SK-N-SH (cell line): ENCODE results near the gene MYO9A. TPM values are rescaled to one million over a fixed set of nuclear protein-coding genes. Genes with fewer than 3 reads are reported as not detected.

Experiments
- CTCF ChIA-PET: fragments of 300-600, 350-600 bp; formaldehyde crosslinking; extraction: SDS; loops from one replicate; lab custom pipeline; 2021; lab: Yijun Ruan, JAX
- POLR2A ChIA-PET: fragments of 350-600 bp; sonication (Branson Sonifier 250); formaldehyde crosslinking; extraction: SDS; loops from one replicate; lab custom pipeline; 2020; ENCODE audit warnings: antibody characterized with exemption, inconsistent platforms; lab: Yijun Ruan, JAX
- DNase-seq: peaks from one replicate; pipeline ENCODE4 v3.0.0; 2012
- H2AFZ ChIP-seq: fragments of 200-600 bp; sonication (generic); 2 replicates; pipeline ENCODE4 v1.8.1; 2016; ENCODE audit warnings: antibody characterized with exemption, mild to moderate bottlenecking, low read depth
- H3F3A ChIP-seq: fragments of 200-600 bp; sonication (generic); replicated peaks from 2 replicates; pipeline ENCODE3; 2016; ENCODE audit warnings: antibody characterized with exemption, mild to moderate bottlenecking; ENCODE audit not compliant: insufficient read depth
- H3K27ac ChIP-seq, 2 experiments: fragments of 200-500 bp in 1 of 2; fragments of 200-600 bp in 1 of 2; sonication (Bioruptor generic) in 1 of 2; sonication (generic), shearing (Covaris generic) in 1 of 2; 2 replicates each; pipeline versions ENCODE4 v1.5.1 to v1.6.1; 2014 to 2016; ENCODE audit warnings: low read depth in 2 of 2, inconsistent platforms in 1 of 2, low read length in 1 of 2, mild to moderate bottlenecking in 1 of 2, mixed read lengths in 1 of 2
- H3K27me3 ChIP-seq: fragments of 200-600 bp; sonication (generic), shearing (Covaris generic); 2 replicates; pipeline ENCODE4 v1.6.1; 2016; ENCODE audit warnings: mixed run types; ENCODE audit not compliant: insufficient read depth
- H3K36me3 ChIP-seq, 2 experiments: fragments of 200-500 bp in 1 of 2; fragments of 200-600 bp in 1 of 2; sonication (Bioruptor generic) in 1 of 2; sonication (generic) in 1 of 2; replicated peaks in 1 of 2; 2 replicates each; pipeline versions ENCODE3 to v1.5.1; 2014 to 2016; ENCODE audit warnings: low read length in 1 of 2, mild to moderate bottlenecking in 1 of 2; ENCODE audit not compliant: insufficient read depth in 2 of 2, control insufficient read depth in 1 of 2
- H3K4me1 ChIP-seq, 2 experiments: fragments of 200-500 bp in 1 of 2; fragments of 200-600 bp in 1 of 2; sonication (Bioruptor generic) in 1 of 2; sonication (generic), shearing (Covaris generic) in 1 of 2; 2 replicates each; pipeline versions ENCODE4 v1.5.1 to v1.6.1; 2014 to 2016; ENCODE audit warnings: low read depth in 1 of 2, low read length in 1 of 2, mixed run types in 1 of 2; ENCODE audit not compliant: insufficient read depth in 2 of 2, control insufficient read depth in 1 of 2
- H3K4me2 ChIP-seq: fragments of 200-600 bp; sonication (generic), shearing (Covaris generic); 2 replicates; pipeline ENCODE4 v1.6.1; 2017; ENCODE audit warnings: mixed run types
- H3K4me3 ChIP-seq, 2 experiments: fragments of 200-500 bp in 1 of 2; fragments of 200-600 bp in 1 of 2; sonication (Bioruptor generic) in 1 of 2; sonication (generic), shearing (Covaris generic) in 1 of 2; 2 replicates each; pipeline versions ENCODE4 v1.5.1 to v1.8.1; 2014 to 2016; ENCODE audit warnings: low read depth in 2 of 2, inconsistent platforms in 1 of 2, low read length in 1 of 2, mild to moderate bottlenecking in 1 of 2, mixed read lengths in 1 of 2, moderate library complexity in 1 of 2
- H3K79me2 ChIP-seq: fragments of 200-600 bp; sonication (generic); 2 replicates; pipeline ENCODE4 v1.8.1; 2017; ENCODE audit warnings: mild to moderate bottlenecking; ENCODE audit not compliant: insufficient read depth
- H3K9ac ChIP-seq: fragments of 200-600 bp; sonication (generic); 2 replicates; pipeline ENCODE4 v1.6.1; 2017; ENCODE audit warnings: mixed run types
- H3K9me2 ChIP-seq: fragments of 200-600 bp; sonication (generic); 2 replicates; pipeline ENCODE4 v1.6.1; 2017; ENCODE audit warnings: mixed run types
- H3K9me3 ChIP-seq: fragments of 200-600 bp; sonication (generic); 2 replicates; pipeline ENCODE4 v1.6.1; 2017; ENCODE audit warnings: mixed run types, mild to moderate bottlenecking, moderate library complexity
- H4K20me1 ChIP-seq: fragments of 200-600 bp; sonication (generic); 2 replicates; pipeline ENCODE4 v1.6.1; 2017; ENCODE audit warnings: mild to moderate bottlenecking, mixed run types; ENCODE audit not compliant: insufficient read depth
- CHD2 ChIP-seq: fragments of 150-350 bp; IDR thresholded peaks from 2 replicates; pipeline ENCODE4 v1.6.1; 2018; ENCODE audit warnings: low read length; ENCODE audit not compliant: partially characterized antibody
- CTCF ChIP-seq: fragments of 200-600 bp; sonication (generic); IDR thresholded peaks from 2 replicates; pipeline ENCODE4 v1.6.1; 2017; ENCODE audit warnings: antibody characterized with exemption, mild to moderate bottlenecking, moderate library complexity
- EP300 ChIP-seq, 2 experiments: IDR thresholded peaks; 2 replicates each; pipeline versions ENCODE4 v1.4.0 to v1.6.1; 2012; ENCODE audit warnings: borderline replicate concordance in 1 of 2, low read depth in 1 of 2, low read length in 1 of 2
- FOSL2 ChIP-seq: IDR thresholded peaks from 2 replicates; pipeline ENCODE4 v1.4.0; 2012; ENCODE audit warnings: low read depth, mild to moderate bottlenecking, moderate library complexity, borderline replicate concordance
- FOXJ3 ChIP-seq: sonication (generic); formaldehyde crosslinking; IDR thresholded peaks from 2 replicates; pipeline ENCODE4 v1.5.1; 2020; ENCODE audit warnings: mild to moderate bottlenecking, missing genetic modification reagents
- GATA2 ChIP-seq: sonication (generic); formaldehyde crosslinking; IDR thresholded peaks from 2 replicates; pipeline ENCODE4 v1.5.0; 2020; ENCODE audit warnings: mild to moderate bottlenecking, missing genetic modification reagents
- JUND ChIP-seq: IDR thresholded peaks from 2 replicates; pipeline ENCODE4 v1.4.0; 2012
- MEF2A ChIP-seq: IDR thresholded peaks from 2 replicates; pipeline ENCODE4 v1.4.0; 2012; ENCODE audit warnings: low read depth, borderline replicate concordance
- RAD21 ChIP-seq: IDR thresholded peaks from 2 replicates; pipeline ENCODE4 v1.6.1; 2012; ENCODE audit warnings: mild to moderate bottlenecking, low read length
- REST ChIP-seq: IDR thresholded peaks from 2 replicates; pipeline ENCODE4 v1.6.1; 2012; ENCODE audit warnings: mild to moderate bottlenecking, low read depth, low read length, moderate library complexity
- RFX5 ChIP-seq: IDR thresholded peaks from 2 replicates; pipeline ENCODE4 v1.6.1; 2012; ENCODE audit warnings: mild to moderate bottlenecking, improper control_type of control experiment, low read length
- SMC3 ChIP-seq: IDR thresholded peaks from 2 replicates; pipeline ENCODE4 v1.6.1; 2012; ENCODE audit warnings: low read depth, low read length, improper control_type of control experiment
- TCF12 ChIP-seq: IDR thresholded peaks from 2 replicates; pipeline ENCODE4 v1.4.0; 2012
- TEAD4 ChIP-seq: IDR thresholded peaks from 2 replicates; pipeline ENCODE4 v1.4.0; 2012; ENCODE audit warnings: mild to moderate bottlenecking, borderline replicate concordance; ENCODE audit not compliant: insufficient read depth
- USF1 ChIP-seq: IDR thresholded peaks from 2 replicates; pipeline ENCODE4 v1.4.0; 2012; ENCODE audit warnings: low read depth, borderline replicate concordance
- WGBS: methylation state at CpG from one replicate; pipeline ENCODE4 v1.1.6; 2017; ENCODE audit warnings: low lambda C conversion rate; 5-methylcytosine and 5-hydroxymethylcytosine counted together
- polyA plus RNA-seq, 3 experiments: library from polyadenylated mRNA; depleted of rRNA; stranded (reverse); fragments of >200 nt; gene quantifications; 2 replicates each; pipeline ENCODE4 v1.2.3, GENCODE V29; 2012

Gene MYO9A
- polyA plus RNA-seq, 1 of the 3 experiments (the other 2 are of a cell fraction): 4.1 TPM

- POLR2A ChIA-PET: no interaction called here
- CTCF ChIA-PET: interaction anchor here (0.6 kb wide), 1 partner anchor 114 kb away, joined by 3 read pairs; no protein-coding TSS in a partner anchor
Observed at GRCh38 chr15:72042054-72042453, 75.9 kb downstream of the MYO9A start.

More at GRCh38 chr15:72042054-72042453, 75.9 kb downstream of the MYO9A start:
- no peak overlapping the region for H2AFZ ChIP-seq
- no peak overlapping the region for H3K27ac ChIP-seq
- no peak overlapping the region for H3K4me2 ChIP-seq
- DNase-seq: no peak
- H3K27me3 ChIP-seq: no peaks in the 10 kb centered on the region
- H3K4me1 ChIP-seq: no peaks in the 10 kb centered on the region
- H3F3A ChIP-seq: peaks cover 7% of the 10 kb centered on the region
- H4K20me1 ChIP-seq: no peaks in the 10 kb centered on the region; the same call in 1 of the 2 replicates
- no peak overlapping the region for H3K9ac ChIP-seq
- peaks cover 5 to 11% of the 10 kb centered on the region in 2 experiments for H3K36me3 ChIP-seq
- no peak for TF ChIP-seq RAD21
- no peak for TF ChIP-seq CTCF
- no peak for TF ChIP-seq GATA2 (CRISPR knock-in tag)
- TF ChIP-seq SMC3: no peak
- TF ChIP-seq TCF12: no peak
- TF ChIP-seq JUND: no peak
- TF ChIP-seq CHD2: no peak
- TF ChIP-seq FOXJ3 (CRISPR knock-in tag): no peak
- TF ChIP-seq FOSL2: no peak
- no peak for TF ChIP-seq RFX5
- TF ChIP-seq EP300 (IDR thresholded peaks at IDR 0.05; ENCODE audit: borderline replicate concordance in 1 of 2, low read depth in 1 of 2, low read length in 1 of 2): no peak
- no peak for TF ChIP-seq MEF2A
- no peak for TF ChIP-seq USF1
- no peak for TF ChIP-seq REST
- no peak for TF ChIP-seq TEAD4
- H3K9me3 ChIP-seq: no peaks in the 10 kb centered on the region
- 95% methylated on average over 1 of the region's 1 CpG for WGBS
- peaks cover 46% of the 10 kb centered on the region; the same call in 1 of the 2 replicates for H3K79me2 ChIP-seq
- no peaks in the 10 kb centered on the region for H3K9me2 ChIP-seq
- H3K4me3 ChIP-seq: no peak overlapping the region
